Neural cell (in vitro differentiated cells): ENCODE measurements around the gene URAD.

ENCODE experiments used
- CTCF ChIP-seq: fragments of 450-650 bp; IDR thresholded peaks from 2 replicates; pipeline ENCODE4 v1.5.1; 2014; ENCODE audit warnings: antibody characterized with exemption, mild to moderate bottlenecking, moderate library complexity; ENCODE audit not compliant: poor library complexity, severe bottlenecking
- EZH2 ChIP-seq: fragments of 200-600, 300-800 bp; shearing (Covaris generic), sonication (generic); IDR thresholded peaks from 2 replicates; pipeline ENCODE4 v1.6.1; 2014; ENCODE audit warnings: antibody characterized with exemption, low read length, borderline replicate concordance, mild to moderate bottlenecking; ENCODE audit not compliant: insufficient read depth, poor library complexity, severe bottlenecking
- MXI1 ChIP-seq: fragments of 450-650 bp; conservative IDR thresholded peaks from 2 replicates; pipeline ENCODE4 v1.6.1; 2014; ENCODE audit warnings: antibody characterized with exemption, mild to moderate bottlenecking; ENCODE audit not compliant: poor library complexity, severe bottlenecking
- POLR2AphosphoS5 ChIP-seq: IDR thresholded peaks from 2 replicates; pipeline ENCODE4 v1.6.1; 2012
- RAD21 ChIP-seq: fragments of 450-650 bp; conservative IDR thresholded peaks from 2 replicates; pipeline ENCODE4 v1.6.1; 2014; ENCODE audit warnings: antibody characterized with exemption, mild to moderate bottlenecking, moderate library complexity
- REST ChIP-seq: IDR thresholded peaks from 2 replicates; pipeline ENCODE4 v1.6.1; 2012; ENCODE audit warnings: borderline replicate concordance
- TAF1 ChIP-seq: IDR thresholded peaks from 2 replicates; pipeline ENCODE4 v1.6.1; 2012; ENCODE audit warnings: low read depth

- TF ChIP-seq POLR2AphosphoS5 (no peak), EZH2 (no peak), MXI1 (no peak), TAF1 (no peak), RAD21 (no peak), CTCF (no peak), REST (no peak)
Observed at GRCh38 chr13:28012896-28013295, 24.4 kb upstream of the URAD start.
